Stomach (tissue), 4 donors: ENCODE data around the gene SERBP1.

Experiments used
- POLR2A ChIP-seq, 4 donors: fragments of 450-650 bp; IDR thresholded peaks; one replicate each; pipeline ENCODE4 v1.6.1; 2016; ENCODE audit warnings: antibody characterized with exemption in 4 of 4, control low read depth in 2 of 4, mild to moderate bottlenecking in 1 of 4, moderate library complexity in 1 of 4
- TF ChIP-seq, protein P1 (sequence below), 7 experiments: fragments of 450-650 bp in 4 of 7; fragments of 200-600 bp in 3 of 7; sonication (generic) in 3 of 7; IDR thresholded peaks; one replicate each; pipeline ENCODE4 v1.5.1; 2016 to 2019; ENCODE audit warnings: antibody characterized with exemption in 7 of 7, control low read depth in 2 of 7, mild to moderate bottlenecking in 1 of 7

DNA sequence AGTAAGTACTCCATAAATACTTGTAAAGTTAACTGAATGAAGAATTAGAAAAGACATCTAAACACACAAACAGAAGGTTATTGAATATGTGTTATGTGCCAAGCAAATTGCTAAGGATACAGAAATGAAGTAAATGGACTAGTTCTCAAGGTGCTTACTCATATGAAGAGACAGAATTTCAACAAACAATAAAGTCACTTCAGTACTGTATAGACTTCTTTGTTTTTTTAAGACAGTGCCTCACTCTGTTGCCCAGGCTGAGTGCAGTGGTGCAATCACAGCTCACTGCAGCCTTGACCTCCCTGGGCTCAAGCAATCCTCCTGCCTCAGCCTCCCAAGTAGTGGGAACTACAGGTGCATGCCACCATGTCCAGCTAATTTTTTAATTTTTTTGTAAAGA is 57.3 kb downstream of the SERBP1 start:
- TF ChIP-seq, protein P1, sequence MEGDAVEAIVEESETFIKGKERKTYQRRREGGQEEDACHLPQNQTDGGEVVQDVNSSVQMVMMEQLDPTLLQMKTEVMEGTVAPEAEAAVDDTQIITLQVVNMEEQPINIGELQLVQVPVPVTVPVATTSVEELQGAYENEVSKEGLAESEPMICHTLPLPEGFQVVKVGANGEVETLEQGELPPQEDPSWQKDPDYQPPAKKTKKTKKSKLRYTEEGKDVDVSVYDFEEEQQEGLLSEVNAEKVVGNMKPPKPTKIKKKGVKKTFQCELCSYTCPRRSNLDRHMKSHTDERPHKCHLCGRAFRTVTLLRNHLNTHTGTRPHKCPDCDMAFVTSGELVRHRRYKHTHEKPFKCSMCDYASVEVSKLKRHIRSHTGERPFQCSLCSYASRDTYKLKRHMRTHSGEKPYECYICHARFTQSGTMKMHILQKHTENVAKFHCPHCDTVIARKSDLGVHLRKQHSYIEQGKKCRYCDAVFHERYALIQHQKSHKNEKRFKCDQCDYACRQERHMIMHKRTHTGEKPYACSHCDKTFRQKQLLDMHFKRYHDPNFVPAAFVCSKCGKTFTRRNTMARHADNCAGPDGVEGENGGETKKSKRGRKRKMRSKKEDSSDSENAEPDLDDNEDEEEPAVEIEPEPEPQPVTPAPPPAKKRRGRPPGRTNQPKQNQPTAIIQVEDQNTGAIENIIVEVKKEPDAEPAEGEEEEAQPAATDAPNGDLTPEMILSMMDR (IDR thresholded peaks at IDR 0.05), result no peak
- no peak for TF ChIP-seq POLR2A (IDR thresholded peaks at IDR 0.05)
